ENCODE data around the gene JARID2.

Gene JARID2

DNA sequence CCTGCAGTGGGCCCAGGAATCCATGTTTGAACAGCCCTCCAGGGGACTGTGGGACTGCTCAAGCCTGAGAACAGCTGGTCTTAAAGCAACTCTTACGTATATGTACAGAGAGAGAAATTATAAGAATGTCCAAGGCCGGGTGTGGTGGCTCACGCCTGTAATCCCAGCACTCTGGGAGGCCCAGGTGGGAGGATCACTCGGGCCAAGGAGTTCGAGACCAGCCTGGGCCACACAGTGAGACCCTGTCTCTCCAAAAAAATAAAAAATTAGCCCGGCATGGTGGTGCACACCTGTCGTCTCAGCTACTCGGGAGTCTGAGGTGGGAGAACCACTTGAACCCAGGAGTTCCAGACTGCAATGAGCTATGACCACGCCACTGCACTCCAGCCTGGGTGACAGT, 283.0 kb downstream of the JARID2 start:
- TF ChIP-seq, protein P1, sequence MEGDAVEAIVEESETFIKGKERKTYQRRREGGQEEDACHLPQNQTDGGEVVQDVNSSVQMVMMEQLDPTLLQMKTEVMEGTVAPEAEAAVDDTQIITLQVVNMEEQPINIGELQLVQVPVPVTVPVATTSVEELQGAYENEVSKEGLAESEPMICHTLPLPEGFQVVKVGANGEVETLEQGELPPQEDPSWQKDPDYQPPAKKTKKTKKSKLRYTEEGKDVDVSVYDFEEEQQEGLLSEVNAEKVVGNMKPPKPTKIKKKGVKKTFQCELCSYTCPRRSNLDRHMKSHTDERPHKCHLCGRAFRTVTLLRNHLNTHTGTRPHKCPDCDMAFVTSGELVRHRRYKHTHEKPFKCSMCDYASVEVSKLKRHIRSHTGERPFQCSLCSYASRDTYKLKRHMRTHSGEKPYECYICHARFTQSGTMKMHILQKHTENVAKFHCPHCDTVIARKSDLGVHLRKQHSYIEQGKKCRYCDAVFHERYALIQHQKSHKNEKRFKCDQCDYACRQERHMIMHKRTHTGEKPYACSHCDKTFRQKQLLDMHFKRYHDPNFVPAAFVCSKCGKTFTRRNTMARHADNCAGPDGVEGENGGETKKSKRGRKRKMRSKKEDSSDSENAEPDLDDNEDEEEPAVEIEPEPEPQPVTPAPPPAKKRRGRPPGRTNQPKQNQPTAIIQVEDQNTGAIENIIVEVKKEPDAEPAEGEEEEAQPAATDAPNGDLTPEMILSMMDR (IDR thresholded peaks at IDR 0.05; ENCODE audit: low read depth, low read length): no peak
- H3K36me3 ChIP-seq: peaks cover 61% of the 10 kb centered on the region
- peak; percentile 1 for DNase-seq
- H3K9me3 ChIP-seq (ENCODE audit: severe bottlenecking): no peaks in the 10 kb centered on the region
- H3K4me3 ChIP-seq (ENCODE audit: low read depth, low read length): no peak overlapping the region
- no peak overlapping the region for H3K27ac ChIP-seq
- no peaks in the 10 kb centered on the region for H3K27me3 ChIP-seq (ENCODE audit: insufficient read depth, low read depth, severe bottlenecking)

GRCh38 chr6:15530411-15530810, 284.5 kb downstream of the JARID2 start:
- TF ChIP-seq, protein P1 (IDR thresholded peaks at IDR 0.05; ENCODE audit: low read depth, low read length): no peak
- Histone ChIP-seq H3K36me3 (peaks cover 55% of the 10 kb centered on the region), H3K9me3 (ENCODE audit: severe bottlenecking) (no peaks in the 10 kb centered on the region), H3K27ac (no peak overlapping the region), H3K27me3 (ENCODE audit: insufficient read depth, low read depth, severe bottlenecking) (no peaks in the 10 kb centered on the region), H3K4me3 (ENCODE audit: low read depth, low read length) (no peak overlapping the region)
- no peak for DNase-seq

DNA sequence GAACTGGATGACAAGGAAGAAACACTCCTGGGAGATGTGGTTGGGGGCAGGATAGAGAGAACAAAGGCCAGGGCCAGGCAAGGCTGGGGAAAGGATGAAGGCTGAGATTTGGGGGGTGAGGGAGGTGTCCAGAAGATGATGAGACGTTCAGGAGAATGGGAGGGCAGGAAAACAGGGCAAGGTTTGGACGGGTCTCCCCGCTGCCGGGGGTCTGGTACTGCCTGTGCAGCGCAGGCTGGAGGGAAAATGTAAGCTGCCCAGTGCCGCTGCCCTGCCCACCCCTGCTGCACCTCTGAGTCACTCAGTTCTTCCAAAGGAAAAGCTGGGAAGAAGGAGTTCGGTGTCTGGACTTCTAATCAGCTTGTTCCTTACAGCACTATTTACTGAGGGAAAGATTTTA, 286.1 kb downstream of the JARID2 start:
- no peak for DNase-seq
- TF ChIP-seq, protein P1 (IDR thresholded peaks at IDR 0.05; ENCODE audit: low read depth, low read length): no peak

DNA sequence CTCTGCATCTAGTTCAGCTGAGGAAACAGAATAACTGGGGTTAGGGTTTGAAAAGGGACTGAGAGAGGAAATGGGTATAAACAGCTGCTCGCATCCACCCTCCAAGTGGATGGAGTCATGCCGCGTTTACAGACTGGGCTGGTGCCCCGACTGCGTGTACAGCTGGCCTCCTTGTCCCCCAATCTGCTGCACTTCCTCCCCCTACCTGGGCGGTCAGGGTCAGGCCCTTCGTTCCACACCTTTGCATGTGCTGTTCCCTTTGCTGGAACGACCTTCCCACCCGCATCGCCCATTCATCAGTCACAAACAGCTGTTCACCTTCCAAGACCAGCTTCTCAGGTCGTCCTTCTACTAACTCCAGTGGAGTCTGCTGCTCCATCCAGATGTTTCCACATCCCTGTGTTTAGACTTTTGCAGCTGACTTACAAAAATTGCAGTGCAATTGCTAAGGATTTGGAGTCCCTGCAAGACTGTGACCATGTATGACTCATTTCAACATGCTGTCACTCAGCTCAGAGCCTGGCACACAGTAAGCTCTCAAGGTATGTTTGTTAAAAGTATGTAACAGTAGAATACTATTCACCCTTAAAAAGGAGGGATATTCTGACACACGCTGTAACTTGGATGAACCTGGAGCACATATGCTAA, 287.6 kb downstream of the JARID2 start:
- Histone ChIP-seq H3K27ac (no peak overlapping the region), H3K9me3 (ENCODE audit: severe bottlenecking) (no peaks in the 10 kb centered on the region), H3K36me3 (peaks cover 35% of the 10 kb centered on the region), H3K4me3 (ENCODE audit: low read depth, low read length) (no peak overlapping the region), H3K27me3 (ENCODE audit: insufficient read depth, low read depth, severe bottlenecking) (no peaks in the 10 kb centered on the region)
- TF ChIP-seq, protein P1 (IDR thresholded peaks at IDR 0.05; ENCODE audit: low read depth, low read length): no peak
- no peak for DNase-seq

More for the DNA sequence above, 286.1 kb downstream of the JARID2 start:
- no peak overlapping the region for H3K27ac ChIP-seq
- H3K4me3 ChIP-seq (ENCODE audit: low read depth, low read length): no peak overlapping the region
- peaks cover 43% of the 10 kb centered on the region for H3K36me3 ChIP-seq
- no peaks in the 10 kb centered on the region for H3K27me3 ChIP-seq (ENCODE audit: insufficient read depth, low read depth, severe bottlenecking)
- H3K9me3 ChIP-seq (ENCODE audit: severe bottlenecking): no peaks in the 10 kb centered on the region

GRCh38 chr6:15534974-15535373, 289.1 kb downstream of the JARID2 start:
- H3K4me3 ChIP-seq (ENCODE audit: low read depth, low read length): no peak overlapping the region
- H3K27me3 ChIP-seq (ENCODE audit: insufficient read depth, low read depth, severe bottlenecking): no peaks in the 10 kb centered on the region
- H3K9me3 ChIP-seq (ENCODE audit: severe bottlenecking): no peaks in the 10 kb centered on the region
- H3K27ac ChIP-seq: no peak overlapping the region
- no peak for DNase-seq
- TF ChIP-seq, protein P1 (IDR thresholded peaks at IDR 0.05; ENCODE audit: low read depth, low read length): no peak
- H3K36me3 ChIP-seq: peaks cover 22% of the 10 kb centered on the region
